OCI-LY1 (cell line): ENCODE results near the gene ZNF334.

Experiments
- EZH2 ChIP-seq: fragments of 200-600 bp; sonication (generic), shearing (Covaris generic); IDR thresholded peaks from 2 replicates; pipeline ENCODE4 v1.8.0; 2017; ENCODE audit warnings: borderline replicate concordance, mixed run types, mild to moderate bottlenecking, antibody characterized with exemption, low read length, moderate library complexity, mixed read lengths
- TF ChIP-seq, protein P1 (sequence below): fragments of 200-600 bp; sonication (generic), shearing (Covaris generic); IDR thresholded peaks from 2 replicates; pipeline ENCODE4 v1.5.1; 2017; ENCODE audit warnings: mild to moderate bottlenecking, antibody characterized with exemption, low read length, moderate library complexity, mixed read lengths

DNA sequence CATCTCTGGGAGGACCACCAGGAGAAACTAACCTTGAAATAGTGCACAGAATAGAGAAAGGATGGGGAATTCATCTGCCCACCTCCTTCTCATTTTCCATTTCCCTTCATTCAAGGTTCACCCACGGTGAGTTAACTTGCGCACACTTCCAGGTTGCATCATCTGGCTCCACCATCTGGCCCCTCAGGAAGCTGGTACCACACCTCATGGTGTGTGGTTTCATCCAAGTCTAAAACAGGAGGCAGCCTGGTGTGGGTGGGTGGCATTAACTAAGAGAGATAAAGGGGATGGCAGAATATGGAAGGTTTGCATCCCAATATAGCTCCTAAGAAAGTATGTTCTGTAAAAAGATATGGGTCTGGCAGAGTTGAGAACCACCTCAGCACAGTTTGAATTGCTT, 3.8 kb downstream of the ZNF334 start:
- TF ChIP-seq, protein P1, sequence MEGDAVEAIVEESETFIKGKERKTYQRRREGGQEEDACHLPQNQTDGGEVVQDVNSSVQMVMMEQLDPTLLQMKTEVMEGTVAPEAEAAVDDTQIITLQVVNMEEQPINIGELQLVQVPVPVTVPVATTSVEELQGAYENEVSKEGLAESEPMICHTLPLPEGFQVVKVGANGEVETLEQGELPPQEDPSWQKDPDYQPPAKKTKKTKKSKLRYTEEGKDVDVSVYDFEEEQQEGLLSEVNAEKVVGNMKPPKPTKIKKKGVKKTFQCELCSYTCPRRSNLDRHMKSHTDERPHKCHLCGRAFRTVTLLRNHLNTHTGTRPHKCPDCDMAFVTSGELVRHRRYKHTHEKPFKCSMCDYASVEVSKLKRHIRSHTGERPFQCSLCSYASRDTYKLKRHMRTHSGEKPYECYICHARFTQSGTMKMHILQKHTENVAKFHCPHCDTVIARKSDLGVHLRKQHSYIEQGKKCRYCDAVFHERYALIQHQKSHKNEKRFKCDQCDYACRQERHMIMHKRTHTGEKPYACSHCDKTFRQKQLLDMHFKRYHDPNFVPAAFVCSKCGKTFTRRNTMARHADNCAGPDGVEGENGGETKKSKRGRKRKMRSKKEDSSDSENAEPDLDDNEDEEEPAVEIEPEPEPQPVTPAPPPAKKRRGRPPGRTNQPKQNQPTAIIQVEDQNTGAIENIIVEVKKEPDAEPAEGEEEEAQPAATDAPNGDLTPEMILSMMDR = no peak
- TF ChIP-seq EZH2 = no peak
